Endothelial cell of umbilical vein (primary cell): ENCODE data around the gene TENT4A. TPM values are rescaled to one million over a fixed set of nuclear protein-coding genes. Genes with fewer than 3 reads are reported as not detected.

Experiments
- BruUV-seq: library from RNA; stranded (reverse); fragments of 400-500 nt; replicated peaks from 2 replicates; lab custom pipeline; 2021; lab: Mats Ljungman, UMichigan
- CTCF ChIA-PET: fragments of 300-600, 350-600 bp; sonication (Branson Sonifier 250); formaldehyde crosslinking; loops from one replicate; lab custom pipeline; 2021; ENCODE audit warnings: antibody characterized with exemption, inconsistent platforms; lab: Charles Lee
- POLR2A ChIA-PET: fragments of 300-600, 350-600 bp; sonication (Branson Sonifier 250); formaldehyde crosslinking; loops from one replicate; lab custom pipeline; 2021; ENCODE audit warnings: antibody characterized with exemption, inconsistent platforms; lab: Charles Lee
- DNase-seq: peaks from one replicate; pipeline ENCODE4 v3.0.0-alpha.2; 2011; ENCODE audit warnings: low read depth, low spot score
- FAIRE-seq: peaks from 2 replicates; lab custom pipeline; 2011; peaks lifted over from hg19 to GRCh38; lab: Jason Lieb, UNC
- H2AFZ ChIP-seq: 2 replicates; pipeline ENCODE4 v1.6.0; 2012; ENCODE audit warnings: low read depth, low read length, control low read depth, inconsistent platforms
- H3K27ac ChIP-seq: 2 replicates; pipeline ENCODE4 v1.5.1; 2011; ENCODE audit warnings: low read depth, mild to moderate bottlenecking, control low read depth, low read length, moderate library complexity; ENCODE audit not compliant: insufficient read depth
- H3K27me3 ChIP-seq, 2 experiments: 2 replicates each; pipeline versions ENCODE4 v1.6.0 to v1.6.1; 2011; ENCODE audit warnings: low read length in 2 of 2, mixed read lengths in 1 of 2; ENCODE audit not compliant: control insufficient read depth in 2 of 2, insufficient read depth in 2 of 2
- H3K36me3 ChIP-seq, 2 experiments: 2 replicates in 1 of 2; 3 replicates in 1 of 2; pipeline ENCODE4 v1.5.1; 2011; ENCODE audit warnings: low read length in 2 of 2, mild to moderate bottlenecking in 1 of 2, moderate library complexity in 1 of 2; ENCODE audit not compliant: control insufficient read depth in 2 of 2, insufficient read depth in 2 of 2; ENCODE audit errors: extremely low read depth in 1 of 2
- H3K4me1 ChIP-seq: 3 replicates; pipeline ENCODE4 v1.5.1; 2011; ENCODE audit warnings: mild to moderate bottlenecking, low read length; ENCODE audit not compliant: control insufficient read depth, insufficient read depth; ENCODE audit errors: extremely low read depth
- H3K4me2 ChIP-seq: 2 replicates; pipeline ENCODE4 v1.6.1; 2011; ENCODE audit warnings: low read length, control low read depth, mixed read lengths; ENCODE audit not compliant: insufficient read depth
- H3K4me3 ChIP-seq, 3 experiments: fragments of 200-600 bp in 1 of 3; sonication (generic), shearing (Covaris generic) in 1 of 3; replicated peaks in 1 of 3; 2 replicates each; pipeline ENCODE4 v1.5.1; 2011 to 2016; ENCODE audit warnings: control low read depth in 3 of 3, low read length in 3 of 3, mild to moderate bottlenecking in 2 of 3, inconsistent platforms in 1 of 3, low read depth in 1 of 3, moderate library complexity in 1 of 3; ENCODE audit not compliant: insufficient read depth in 1 of 3
- H3K79me2 ChIP-seq: 2 replicates; pipeline ENCODE4 v1.6.0; 2012; ENCODE audit warnings: low read length, inconsistent platforms; ENCODE audit not compliant: control insufficient read depth, insufficient read depth
- H3K9ac ChIP-seq: replicated peaks from 2 replicates; pipeline ENCODE3; 2011; ENCODE audit warnings: low read length, control low read depth; ENCODE audit not compliant: insufficient read depth; ENCODE audit errors: extremely low read depth
- H3K9me1 ChIP-seq: replicated peaks from 3 replicates; pipeline ENCODE4 v1.6.0; 2011; ENCODE audit warnings: mild to moderate bottlenecking, low read length; ENCODE audit not compliant: control insufficient read depth, insufficient read depth; ENCODE audit errors: extremely low read depth
- H3K9me3 ChIP-seq: replicated peaks from 2 replicates; pipeline ENCODE4 v1.5.1; 2012; ENCODE audit warnings: low read length, inconsistent platforms; ENCODE audit not compliant: control insufficient read depth, insufficient read depth
- H4K20me1 ChIP-seq: replicated peaks from 2 replicates; pipeline ENCODE3; 2011; ENCODE audit warnings: mild to moderate bottlenecking, low read length; ENCODE audit not compliant: control insufficient read depth, insufficient read depth; ENCODE audit errors: extremely low read depth
- CTCF ChIP-seq, 2 donors: IDR thresholded peaks; 1 replicate in 1 of 2; 2 replicates in 1 of 2; pipeline ENCODE4 v1.5.1; 2011; ENCODE audit warnings: low read length in 2 of 2, mild to moderate bottlenecking in 2 of 2, moderate library complexity in 2 of 2, control low read depth in 1 of 2, inconsistent platforms in 1 of 2, low read depth in 1 of 2; ENCODE audit not compliant: insufficient read depth in 1 of 2; ENCODE audit errors: extremely low read depth in 1 of 2
- EZH2 ChIP-seq: IDR thresholded peaks from 2 replicates; pipeline ENCODE4 v1.6.1; 2012; ENCODE audit warnings: borderline replicate concordance, low read depth, mild to moderate bottlenecking, moderate library complexity, low read length, inconsistent platforms; ENCODE audit not compliant: severe bottlenecking
- FOS ChIP-seq: IDR thresholded peaks from 2 replicates; pipeline ENCODE4 v1.6.1; 2011; ENCODE audit warnings: mild to moderate bottlenecking, low read length, moderate library complexity, borderline replicate concordance; ENCODE audit not compliant: insufficient read depth
- GATA2 ChIP-seq: IDR thresholded peaks from 2 replicates; pipeline ENCODE4 v1.7.0; 2011; ENCODE audit warnings: low read depth, mild to moderate bottlenecking, moderate library complexity, mixed read lengths, low read length; ENCODE audit not compliant: insufficient read length, insufficient read depth
- JUN ChIP-seq: IDR thresholded peaks from 2 replicates; pipeline ENCODE4 v1.6.1; 2011; ENCODE audit warnings: borderline replicate concordance, low read depth; ENCODE audit not compliant: insufficient read length, insufficient read depth
- MAX ChIP-seq: IDR thresholded peaks from 2 replicates; pipeline ENCODE4 v1.6.1; 2011; ENCODE audit not compliant: insufficient read depth, insufficient read length
- MYC ChIP-seq: IDR thresholded peaks from one replicate; pipeline ENCODE4 v1.6.1; 2011; ENCODE audit warnings: mild to moderate bottlenecking, low read depth, low read length
- POLR2A ChIP-seq: IDR thresholded peaks from 2 replicates; pipeline ENCODE4 v1.6.1; 2012; ENCODE audit warnings: low read depth, mild to moderate bottlenecking, control low read depth, low read length
- POLR2AphosphoS5 ChIP-seq: IDR thresholded peaks from 2 replicates; pipeline ENCODE4 v1.6.1; 2012; ENCODE audit warnings: low read depth, mild to moderate bottlenecking, control low read depth, low read length, moderate library complexity; ENCODE audit not compliant: insufficient read depth
- dilution Hi-C: fragments of 300-500 bp; cut with MboI; formaldehyde crosslinking; loops from one replicate; pipeline ENCODE4 v1.15.0; 2019; ENCODE audit warnings: low sequenced_read_pairs; ENCODE audit not compliant: extremely low pct_ligation_motif_present
- intact Hi-C: fragments of 100-400 bp; cut with micrococcal nuclease; formaldehyde crosslinking; loops from one replicate; pipeline ENCODE4 v1.10.0; 2022
- polyA plus RNA-seq, 4 experiments: library from polyadenylated mRNA; depleted of rRNA in 3 of 4; stranded (reverse) in 3 of 4; unstranded in 1 of 4; fragments of >200 nt; gene quantifications; 2 replicates each; pipeline versions ENCODE4 v1.2.1 to v1.2.3, GENCODE V29; 2011 to 2012; ENCODE audit warnings: missing spikeins in 1 of 4
- total RNA-seq: library from RNA; stranded (reverse); gene quantifications from 2 replicates; pipeline ENCODE4 v1.2.3, GENCODE V29; 2021

The TENT4A gene
- total and polyA plus RNA-seq, 2 donors (not counting 3 experiments of a cell fraction or from before 2014, with no cell fraction given) = 10.2 to 35.4 TPM

- dilution Hi-C loops = loop anchor here (25.0 kb wide), 1 partner anchor 91 kb away; the partner anchor contains the start of genes NSUN2 and SRD5A1
- H3K9me3 ChIP-seq = no peaks in the 10 kb centered on the region
- peaks cover 34% of the 10 kb centered on the region for H3K4me1 ChIP-seq
- H4K20me1 ChIP-seq = no peaks in the 10 kb centered on the region
- no peak overlapping the region for H2AFZ ChIP-seq
- H3K36me3 ChIP-seq = peaks cover 2 to 3% of the 10 kb centered on the region in 2 experiments
- POLR2A ChIA-PET = no interaction called here
- no peak overlapping the region for H3K9ac ChIP-seq
- no peak overlapping the region for H3K4me2 ChIP-seq
- H3K4me3 ChIP-seq = no peak overlapping the region
- no peaks in the 10 kb centered on the region for H3K9me1 ChIP-seq
- FAIRE-seq = no peak
- H3K27me3 ChIP-seq = no peaks in the 10 kb centered on the region
- H3K27ac ChIP-seq = no peak overlapping the region
- BruUV-seq = no TSS peak
- CTCF ChIA-PET = interaction anchor here (1.1 to 2.5 kb wide), 4 partner anchors 11 to 16 kb away, joined by 3 to 11 read pairs (median 3); partner anchors contain the start of gene TENT4A
- peaks cover 86% of the 10 kb centered on the region for H3K79me2 ChIP-seq
- TF ChIP-seq CTCF (IDR thresholded peaks at IDR 0.05; ENCODE audit: extremely low read depth in 1 of 2, insufficient read depth in 1 of 2, low read depth in 1 of 2, low read length in 2 of 2) = no peak
- no peak for TF ChIP-seq JUN
- TF ChIP-seq MYC = no peak
- no peak for TF ChIP-seq POLR2AphosphoS5
- TF ChIP-seq POLR2A = no peak
- no peak for TF ChIP-seq MAX
- no peak for TF ChIP-seq FOS
- TF ChIP-seq GATA2 = no peak
- no peak for TF ChIP-seq EZH2
- intact Hi-C loops = no loop called here
- no peak for DNase-seq
These were observed 15.6 kb downstream of the TENT4A start for GRCh38 chr5:6728795-6729183.
